Thyroid gland (tissue), 4 donors: Measurements from ENCODE around the gene LAMA1. TPM values are rescaled to one million over a fixed set of nuclear protein-coding genes. Genes with fewer than 3 reads are reported as not detected.

Source experiments
- DNase-seq, 2 donors: peaks; one replicate each; pipeline ENCODE4 v3.0.0-alpha.2; 2019
- H3K27ac ChIP-seq, 3 donors: fragments of 200-600 bp; sonication (generic); 1 replicate in 2 of 3; 2 replicates in 1 of 3; pipeline ENCODE4 v1.5.1; 2016 to 2019; ENCODE audit warnings: mild to moderate bottlenecking in 1 of 3, moderate library complexity in 1 of 3
- H3K27me3 ChIP-seq: fragments of 200-600 bp; sonication (generic); one replicate; pipeline ENCODE4 v1.5.1; 2019
- H3K36me3 ChIP-seq, 2 donors: fragments of 200-600 bp; sonication (generic); one replicate each; pipeline ENCODE4 v1.5.1; 2016 to 2019
- H3K4me1 ChIP-seq, 2 donors: fragments of 200-600 bp; sonication (generic); one replicate each; pipeline ENCODE4 v1.5.1; 2017 to 2019
- H3K4me3 ChIP-seq, 3 donors: fragments of 200-600 bp; sonication (generic); replicated peaks in 1 of 3; 1 replicate in 2 of 3; 2 replicates in 1 of 3; pipeline ENCODE4 v1.5.1; 2016; ENCODE audit warnings: mild to moderate bottlenecking in 1 of 3
- H3K9me3 ChIP-seq: fragments of 200-600 bp; sonication (generic); one replicate; pipeline ENCODE4 v1.5.1; 2017
- CTCF ChIP-seq, 6 experiments: fragments of 200-600 bp in 3 of 6; fragments of 450-650 bp in 3 of 6; sonication (generic) in 3 of 6; IDR thresholded peaks; one replicate each; pipeline ENCODE4 v1.5.1; 2016 to 2019; ENCODE audit warnings: antibody characterized with exemption in 6 of 6, mild to moderate bottlenecking in 2 of 6, inconsistent platforms in 1 of 6, moderate library complexity in 1 of 6
- POLR2A ChIP-seq, 2 donors: fragments of 450-650 bp; IDR thresholded peaks; one replicate each; pipeline ENCODE4 v1.6.1; 2017; ENCODE audit warnings: antibody characterized with exemption in 2 of 2, mild to moderate bottlenecking in 2 of 2, moderate library complexity in 1 of 2
- WGBS, 2 donors: methylation state at CpG; one replicate each; pipeline ENCODE4 v1.1.5; 2017; 5-methylcytosine and 5-hydroxymethylcytosine counted together
- intact Hi-C: fragments of 100-400 bp; cut with DNase I; formaldehyde crosslinking; loops from one replicate; pipeline ENCODE4 v1.15.1; 2023
- total RNA-seq, 4 donors: library from RNA; depleted of rRNA; stranded (reverse); fragments of >200 nt; gene quantifications; one replicate each; pipeline ENCODE4 v1.2.3, GENCODE V29; 2016

The LAMA1 gene
- total RNA-seq, 4 donors from 2014 or later = 4.2 to 20.7 (median 15.2) TPM

- Histone ChIP-seq H3K27ac (no peak overlapping the region), H3K36me3 (no peaks in the 10 kb centered on the region), H3K9me3 (no peaks in the 10 kb centered on the region), H3K4me3 (no peak overlapping the region), H3K4me1 (peaks cover 9 to 18% of the 10 kb centered on the region in 2 donors), H3K27me3 (no peaks in the 10 kb centered on the region)
- WGBS, 2 donors = 88 to 89% methylated on average over 3 of the region's 3 CpGs
- DNase-seq = no peak
- no peak for TF ChIP-seq POLR2A (IDR thresholded peaks at IDR 0.05)
- intact Hi-C loops = no loop called here
Observed at GRCh38 chr18:7112936-7113335, 4.7 kb downstream of the LAMA1 start.

- intact Hi-C loops = no loop called here
- WGBS, 2 donors = 77% methylated on average over 2 of the region's 2 CpGs
- Histone ChIP-seq H3K27me3 (no peaks in the 10 kb centered on the region), H3K4me1 (peaks cover 9 to 17% of the 10 kb centered on the region in 2 donors), H3K36me3 (no peaks in the 10 kb centered on the region), H3K4me3 (no peak overlapping the region), H3K27ac (no peak overlapping the region), H3K9me3 (no peaks in the 10 kb centered on the region)
- TF ChIP-seq CTCF (IDR thresholded peaks at IDR 0.05) = no peak
- TF ChIP-seq POLR2A (IDR thresholded peaks at IDR 0.05) = no peak
- no peak for DNase-seq
Observed at GRCh38 chr18:7111134-7111533, 6.5 kb downstream of the LAMA1 start.

- Histone ChIP-seq H3K27ac (peak overlapping the region in 1 of 3 donors; percentile 79), H3K4me1 (peaks cover 20 to 36% of the 10 kb centered on the region in 2 donors), H3K36me3 (no peaks in the 10 kb centered on the region), H3K27me3 (no peaks in the 10 kb centered on the region), H3K4me3 (no peak overlapping the region), H3K9me3 (no peaks in the 10 kb centered on the region)
- no peak for TF ChIP-seq POLR2A (IDR thresholded peaks at IDR 0.05)
- TF ChIP-seq CTCF (IDR thresholded peaks at IDR 0.05) = no peak
- WGBS, 2 donors = 73 to 81% methylated on average over 5 of the region's 5 CpGs
- no peak for DNase-seq
- intact Hi-C loops = no loop called here
Observed at GRCh38 chr18:7105943-7106342, 11.7 kb downstream of the LAMA1 start.

- peak overlapping the region; percentile 53 to 79 (median 62) for H3K27ac ChIP-seq
- no peak for TF ChIP-seq CTCF (IDR thresholded peaks at IDR 0.05)
- H3K27me3 ChIP-seq = no peaks in the 10 kb centered on the region
- no peak overlapping the region for H3K4me3 ChIP-seq
- H3K9me3 ChIP-seq = no peaks in the 10 kb centered on the region
- peaks cover 17 to 30% of the 10 kb centered on the region in 2 donors for H3K4me1 ChIP-seq
- no peaks in the 10 kb centered on the region for H3K36me3 ChIP-seq
- WGBS, 2 donors = 77 to 92% methylated on average over 7 of the region's 7 CpGs
- no peak for DNase-seq
- intact Hi-C loops = no loop called here
Observed at GRCh38 chr18:7105268-7105667, 12.3 kb downstream of the LAMA1 start.

- Histone ChIP-seq H3K27me3 (no peaks in the 10 kb centered on the region), H3K9me3 (no peaks in the 10 kb centered on the region), H3K36me3 (no peaks in the 10 kb centered on the region), H3K4me1 (peaks cover 14 to 28% of the 10 kb centered on the region in 2 donors), H3K27ac (peak overlapping the region; percentile 62 to 80 (median 79)), H3K4me3 (no peak overlapping the region)
- DNase-seq = peak; percentile 88 to 89
- WGBS, 2 donors = 31 to 32% methylated on average over 4 of the region's 4 CpGs
- intact Hi-C loops = no loop called here
- TF ChIP-seq CTCF (IDR thresholded peaks at IDR 0.05) (no peak), POLR2A (IDR thresholded peaks at IDR 0.05) (no peak)
Observed at GRCh38 chr18:7104649-7105048, 12.9 kb downstream of the LAMA1 start.

- no peaks in the 10 kb centered on the region for H3K9me3 ChIP-seq
- intact Hi-C loops = no loop called here
- DNase-seq = no peak
- H3K36me3 ChIP-seq = no peaks in the 10 kb centered on the region
- peaks cover 17 to 29% of the 10 kb centered on the region in 2 donors for H3K4me1 ChIP-seq
- TF ChIP-seq CTCF (IDR thresholded peaks at IDR 0.05) (no peak), POLR2A (IDR thresholded peaks at IDR 0.05) (no peak)
- no peaks in the 10 kb centered on the region for H3K27me3 ChIP-seq
- WGBS, 2 donors = 70 to 71% methylated on average over 2 of the region's 2 CpGs
- H3K27ac ChIP-seq = no peak overlapping the region
- H3K4me3 ChIP-seq = no peak overlapping the region
Observed at GRCh38 chr18:7102131-7102530, 15.5 kb downstream of the LAMA1 start.
